SK-N-SH (cell line): ENCODE results near the gene PEPD.

ENCODE experiments used
- CHD2 ChIP-seq: fragments of 150-350 bp; IDR thresholded peaks from 2 replicates; pipeline ENCODE4 v1.6.1; 2018; ENCODE audit warnings: low read length; ENCODE audit not compliant: partially characterized antibody
- EP300 ChIP-seq, 2 experiments: IDR thresholded peaks; 2 replicates each; pipeline versions ENCODE4 v1.4.0 to v1.6.1; 2012; ENCODE audit warnings: borderline replicate concordance in 1 of 2, low read depth in 1 of 2, low read length in 1 of 2
- EZH2phosphoT487 ChIP-seq: fragments of 200-600 bp; sonication (generic); IDR thresholded peaks from 2 replicates; pipeline ENCODE4 v1.6.1; 2017; ENCODE audit warnings: low read depth, mixed run types, mild to moderate bottlenecking, antibody characterized with exemption, moderate library complexity, borderline replicate concordance
- NFIC ChIP-seq: IDR thresholded peaks from 2 replicates; pipeline ENCODE4 v1.4.0; 2012; ENCODE audit warnings: borderline replicate concordance
- POLR2AphosphoS5 ChIP-seq: IDR thresholded peaks from 2 replicates; pipeline ENCODE4 v1.6.1; 2012; ENCODE audit warnings: low read depth, low read length
- RFX5 ChIP-seq: IDR thresholded peaks from 2 replicates; pipeline ENCODE4 v1.6.1; 2012; ENCODE audit warnings: mild to moderate bottlenecking, improper control_type of control experiment, low read length
- RXRA ChIP-seq: IDR thresholded peaks from 2 replicates; pipeline ENCODE4 v1.4.0; 2012; ENCODE audit warnings: low read depth, mild to moderate bottlenecking, borderline replicate concordance
- SIN3A ChIP-seq: IDR thresholded peaks from 2 replicates; pipeline ENCODE4 v1.6.1; 2012; ENCODE audit warnings: low read depth, mild to moderate bottlenecking, low read length, moderate library complexity, borderline replicate concordance
- TAF1 ChIP-seq: IDR thresholded peaks from 2 replicates; pipeline ENCODE4 v1.6.1; 2012; ENCODE audit warnings: low read depth, mild to moderate bottlenecking, low read length, moderate library complexity, borderline replicate concordance
- TCF12 ChIP-seq: IDR thresholded peaks from 2 replicates; pipeline ENCODE4 v1.4.0; 2012
- TF ChIP-seq, protein P1 (sequence below): fragments of 200-600 bp; sonication (generic); IDR thresholded peaks from 2 replicates; pipeline ENCODE4 v1.6.1; 2017; ENCODE audit warnings: antibody characterized with exemption, mild to moderate bottlenecking, moderate library complexity
- TF ChIP-seq, protein P2 (sequence below): IDR thresholded peaks from 2 replicates; pipeline ENCODE4 v1.6.1; 2012; ENCODE audit warnings: mild to moderate bottlenecking, low read depth, low read length, moderate library complexity

DNA sequence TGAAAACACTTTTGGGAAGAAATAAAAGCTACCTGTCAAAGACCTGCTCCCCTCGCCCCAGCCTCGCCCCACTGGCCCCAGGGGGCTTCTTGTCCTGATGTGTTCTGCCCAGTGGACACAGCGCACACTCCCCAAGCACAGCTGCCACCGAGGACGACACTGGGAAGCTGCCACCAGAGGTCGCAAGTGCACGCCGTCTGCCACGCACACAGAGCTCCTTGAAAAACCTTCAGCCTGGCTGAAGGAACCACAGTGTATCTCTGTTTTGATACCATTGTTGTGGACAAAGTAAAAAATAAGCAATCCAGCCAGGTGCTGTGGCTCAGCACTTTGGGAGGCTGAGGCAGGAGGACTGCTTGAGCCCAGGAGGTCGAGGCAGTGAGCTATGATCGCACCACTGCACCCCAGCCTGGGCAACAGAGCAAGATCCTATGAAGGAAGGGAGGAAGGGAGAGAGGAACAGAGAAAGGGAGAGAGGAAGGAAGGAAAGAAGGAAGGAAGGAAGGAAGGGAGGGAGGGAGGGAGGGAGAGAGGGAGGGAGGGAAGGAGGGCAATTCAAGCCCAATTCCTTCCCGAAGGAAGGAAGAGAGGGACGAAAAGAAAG, 90.8 kb downstream of the PEPD start:
- TF ChIP-seq, protein P1, sequence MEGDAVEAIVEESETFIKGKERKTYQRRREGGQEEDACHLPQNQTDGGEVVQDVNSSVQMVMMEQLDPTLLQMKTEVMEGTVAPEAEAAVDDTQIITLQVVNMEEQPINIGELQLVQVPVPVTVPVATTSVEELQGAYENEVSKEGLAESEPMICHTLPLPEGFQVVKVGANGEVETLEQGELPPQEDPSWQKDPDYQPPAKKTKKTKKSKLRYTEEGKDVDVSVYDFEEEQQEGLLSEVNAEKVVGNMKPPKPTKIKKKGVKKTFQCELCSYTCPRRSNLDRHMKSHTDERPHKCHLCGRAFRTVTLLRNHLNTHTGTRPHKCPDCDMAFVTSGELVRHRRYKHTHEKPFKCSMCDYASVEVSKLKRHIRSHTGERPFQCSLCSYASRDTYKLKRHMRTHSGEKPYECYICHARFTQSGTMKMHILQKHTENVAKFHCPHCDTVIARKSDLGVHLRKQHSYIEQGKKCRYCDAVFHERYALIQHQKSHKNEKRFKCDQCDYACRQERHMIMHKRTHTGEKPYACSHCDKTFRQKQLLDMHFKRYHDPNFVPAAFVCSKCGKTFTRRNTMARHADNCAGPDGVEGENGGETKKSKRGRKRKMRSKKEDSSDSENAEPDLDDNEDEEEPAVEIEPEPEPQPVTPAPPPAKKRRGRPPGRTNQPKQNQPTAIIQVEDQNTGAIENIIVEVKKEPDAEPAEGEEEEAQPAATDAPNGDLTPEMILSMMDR = peak; percentile 84
- TF ChIP-seq NFIC = no peak
- TF ChIP-seq SIN3A = no peak
- no peak for TF ChIP-seq TAF1
- TF ChIP-seq CHD2 = no peak
- TF ChIP-seq RFX5 = no peak
- TF ChIP-seq EZH2phosphoT487 = no peak
- no peak for TF ChIP-seq POLR2AphosphoS5
- no peak for TF ChIP-seq EP300 (IDR thresholded peaks at IDR 0.05; ENCODE audit: borderline replicate concordance in 1 of 2, low read depth in 1 of 2, low read length in 1 of 2)
- no peak for TF ChIP-seq TCF12
- no peak for TF ChIP-seq RXRA
- TF ChIP-seq, protein P2, sequence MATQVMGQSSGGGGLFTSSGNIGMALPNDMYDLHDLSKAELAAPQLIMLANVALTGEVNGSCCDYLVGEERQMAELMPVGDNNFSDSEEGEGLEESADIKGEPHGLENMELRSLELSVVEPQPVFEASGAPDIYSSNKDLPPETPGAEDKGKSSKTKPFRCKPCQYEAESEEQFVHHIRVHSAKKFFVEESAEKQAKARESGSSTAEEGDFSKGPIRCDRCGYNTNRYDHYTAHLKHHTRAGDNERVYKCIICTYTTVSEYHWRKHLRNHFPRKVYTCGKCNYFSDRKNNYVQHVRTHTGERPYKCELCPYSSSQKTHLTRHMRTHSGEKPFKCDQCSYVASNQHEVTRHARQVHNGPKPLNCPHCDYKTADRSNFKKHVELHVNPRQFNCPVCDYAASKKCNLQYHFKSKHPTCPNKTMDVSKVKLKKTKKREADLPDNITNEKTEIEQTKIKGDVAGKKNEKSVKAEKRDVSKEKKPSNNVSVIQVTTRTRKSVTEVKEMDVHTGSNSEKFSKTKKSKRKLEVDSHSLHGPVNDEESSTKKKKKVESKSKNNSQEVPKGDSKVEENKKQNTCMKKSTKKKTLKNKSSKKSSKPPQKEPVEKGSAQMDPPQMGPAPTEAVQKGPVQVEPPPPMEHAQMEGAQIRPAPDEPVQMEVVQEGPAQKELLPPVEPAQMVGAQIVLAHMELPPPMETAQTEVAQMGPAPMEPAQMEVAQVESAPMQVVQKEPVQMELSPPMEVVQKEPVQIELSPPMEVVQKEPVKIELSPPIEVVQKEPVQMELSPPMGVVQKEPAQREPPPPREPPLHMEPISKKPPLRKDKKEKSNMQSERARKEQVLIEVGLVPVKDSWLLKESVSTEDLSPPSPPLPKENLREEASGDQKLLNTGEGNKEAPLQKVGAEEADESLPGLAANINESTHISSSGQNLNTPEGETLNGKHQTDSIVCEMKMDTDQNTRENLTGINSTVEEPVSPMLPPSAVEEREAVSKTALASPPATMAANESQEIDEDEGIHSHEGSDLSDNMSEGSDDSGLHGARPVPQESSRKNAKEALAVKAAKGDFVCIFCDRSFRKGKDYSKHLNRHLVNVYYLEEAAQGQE = no peak
